ENCODE data around the gene UBXN11. TPM values are rescaled to one million over a fixed set of nuclear protein-coding genes. Genes with fewer than 3 reads are reported as not detected.
"Not testable (repeated sequence)": the region's sequence is repeated elsewhere in the genome, so short reads cannot be mapped to it uniquely, and the experiment has no call there.

UBXN11 gene
- total and polyA plus RNA-seq, 2 donors, result 12.7 to 42.7 TPM

- Histone ChIP-seq H3K27ac (ENCODE audit: low read depth in 1 of 2, low read length in 1 of 2) (no peak overlapping the region), H3K4me3 (ENCODE audit: low read length in 2 of 2) (no peak overlapping the region), H3K27me3 (ENCODE audit: control insufficient read depth in 2 of 2, insufficient read depth in 1 of 2, low read length in 1 of 2) (peaks cover 17 to 64% of the 10 kb centered on the region in 2 donors), H3K4me1 (ENCODE audit: control insufficient read depth in 2 of 2, insufficient read depth in 2 of 2, low read length in 2 of 2) (peaks cover 5 to 14% of the 10 kb centered on the region in 2 donors), H3K36me3 (ENCODE audit: control insufficient read depth in 2 of 2, insufficient read depth in 2 of 2, low read length in 1 of 2) (no peaks in the 10 kb centered on the region), H3K9me3 (ENCODE audit: control insufficient read depth in 2 of 2, insufficient read depth in 1 of 2, low read length in 1 of 2) (peaks cover 0 to 5% of the 10 kb centered on the region in 2 donors)
- WGBS, result 87% methylated on average over 1 of the region's 1 CpG
- no peak for DNase-seq (ENCODE audit: low read depth in 6 of 9, low spot score in 9 of 9)
Observed at GRCh38 chr1:26338670-26339069, 32.2 kb upstream of the UBXN11 start.

DNA sequence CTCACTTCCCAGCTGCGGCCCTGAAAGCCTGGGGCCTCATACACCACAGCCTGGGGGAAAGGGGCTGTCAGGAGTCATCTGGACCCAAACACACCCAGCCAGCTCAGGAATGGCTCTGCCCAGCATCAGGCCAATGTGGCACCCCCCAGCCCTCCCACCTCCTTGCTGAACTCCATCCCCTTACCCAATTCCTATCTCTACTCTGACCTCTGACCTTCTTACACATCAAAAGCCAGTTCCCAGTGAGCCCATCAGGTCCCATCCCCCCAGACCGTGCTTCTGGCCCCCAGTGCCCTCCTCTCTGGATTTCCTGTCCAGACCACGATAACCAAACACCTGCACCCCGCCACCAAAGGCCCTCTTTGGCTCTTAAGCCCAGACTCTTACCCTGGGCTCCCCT is 31.2 kb upstream of the UBXN11 start:
- Histone ChIP-seq H3K27ac (ENCODE audit: low read depth in 1 of 2, low read length in 1 of 2) (no peak overlapping the region), H3K9me3 (ENCODE audit: control insufficient read depth in 2 of 2, insufficient read depth in 1 of 2, low read length in 1 of 2) (no peaks in the 10 kb centered on the region), H3K4me1 (ENCODE audit: control insufficient read depth in 2 of 2, insufficient read depth in 2 of 2, low read length in 2 of 2) (peaks cover 5 to 14% of the 10 kb centered on the region in 2 donors), H3K36me3 (ENCODE audit: control insufficient read depth in 2 of 2, insufficient read depth in 2 of 2, low read length in 1 of 2) (no peaks in the 10 kb centered on the region), H3K4me3 (ENCODE audit: low read length in 2 of 2) (no peak overlapping the region), H3K27me3 (ENCODE audit: control insufficient read depth in 2 of 2, insufficient read depth in 1 of 2, low read length in 1 of 2) (peaks cover 17 to 60% of the 10 kb centered on the region in 2 donors)
- WGBS, result 44% methylated on average over 4 of the region's 4 CpGs
- DNase-seq (ENCODE audit: low read depth in 6 of 9, low spot score in 9 of 9), result no peak

- Histone ChIP-seq H3K4me1 (ENCODE audit: control insufficient read depth in 2 of 2, insufficient read depth in 2 of 2, low read length in 2 of 2) (peaks cover 5 to 14% of the 10 kb centered on the region in 2 donors), H3K36me3 (ENCODE audit: control insufficient read depth in 2 of 2, insufficient read depth in 2 of 2, low read length in 1 of 2) (no peaks in the 10 kb centered on the region), H3K4me3 (ENCODE audit: low read length in 2 of 2) (no peak overlapping the region), H3K9me3 (ENCODE audit: control insufficient read depth in 2 of 2, insufficient read depth in 1 of 2, low read length in 1 of 2) (no peaks in the 10 kb centered on the region), H3K27ac (ENCODE audit: low read depth in 1 of 2, low read length in 1 of 2) (no peak overlapping the region), H3K27me3 (ENCODE audit: control insufficient read depth in 2 of 2, insufficient read depth in 1 of 2, low read length in 1 of 2) (peaks cover 17 to 60% of the 10 kb centered on the region in 2 donors)
- 96% methylated on average over 7 of the region's 7 CpGs for WGBS
- no peak for DNase-seq (ENCODE audit: low read depth in 6 of 9, low spot score in 9 of 9)
Observed at GRCh38 chr1:26337206-26337535, 30.7 kb upstream of the UBXN11 start.

DNA sequence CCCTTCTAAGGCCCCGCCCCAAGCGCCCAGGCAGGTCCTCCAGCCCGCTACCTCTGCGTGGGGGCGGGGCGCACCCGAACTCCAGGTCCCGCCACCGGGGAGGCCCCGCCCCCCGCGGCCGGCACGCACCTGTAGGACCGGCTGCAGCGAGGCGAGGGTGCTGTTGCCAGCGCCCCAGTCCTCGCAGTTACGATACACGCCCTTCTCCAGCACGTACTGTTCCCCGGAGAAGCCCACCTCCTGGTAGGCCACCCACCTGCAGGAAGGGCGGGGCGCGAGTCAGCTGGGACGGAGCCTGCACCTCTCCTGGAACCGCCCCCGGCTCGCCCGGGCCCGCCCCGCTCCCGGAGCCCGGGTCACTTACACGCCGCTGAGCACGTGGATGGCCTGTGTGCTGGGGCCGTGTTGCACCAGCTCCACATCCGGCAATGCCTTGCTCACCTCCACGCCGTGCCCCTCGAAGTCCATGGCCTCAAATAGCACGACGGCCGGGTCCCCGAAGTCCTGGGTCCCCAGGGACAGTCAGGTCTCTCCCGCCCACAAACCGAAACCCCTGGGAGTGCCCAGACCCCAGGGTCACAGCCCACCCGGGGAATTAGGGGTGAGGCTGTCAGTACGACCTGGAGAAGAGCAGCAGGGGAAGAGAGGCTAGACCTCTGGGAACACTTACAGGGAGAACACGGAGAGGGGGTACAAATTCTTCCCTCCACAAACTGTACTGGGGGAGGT is 30.2 kb upstream of the UBXN11 start:
- Histone ChIP-seq H3K4me3 (ENCODE audit: low read length in 2 of 2) (peak overlapping the region; percentile 27 to 49), H3K4me1 (ENCODE audit: control insufficient read depth in 2 of 2, insufficient read depth in 2 of 2, low read length in 2 of 2) (peaks cover 5 to 14% of the 10 kb centered on the region in 2 donors), H3K36me3 (ENCODE audit: control insufficient read depth in 2 of 2, insufficient read depth in 2 of 2, low read length in 1 of 2) (no peaks in the 10 kb centered on the region), H3K27ac (ENCODE audit: low read depth in 1 of 2, low read length in 1 of 2) (no peak overlapping the region), H3K9me3 (ENCODE audit: control insufficient read depth in 2 of 2, insufficient read depth in 1 of 2, low read length in 1 of 2) (no peaks in the 10 kb centered on the region), H3K27me3 (ENCODE audit: control insufficient read depth in 2 of 2, insufficient read depth in 1 of 2, low read length in 1 of 2) (peaks cover 17 to 56% of the 10 kb centered on the region in 2 donors)
- peak in 4 of 9 donors; percentile 46 to 69 (median 50) for DNase-seq (ENCODE audit: low read depth in 6 of 9, low spot score in 9 of 9)
- WGBS, result 18% methylated on average over 52 of the region's 52 CpGs

DNA sequence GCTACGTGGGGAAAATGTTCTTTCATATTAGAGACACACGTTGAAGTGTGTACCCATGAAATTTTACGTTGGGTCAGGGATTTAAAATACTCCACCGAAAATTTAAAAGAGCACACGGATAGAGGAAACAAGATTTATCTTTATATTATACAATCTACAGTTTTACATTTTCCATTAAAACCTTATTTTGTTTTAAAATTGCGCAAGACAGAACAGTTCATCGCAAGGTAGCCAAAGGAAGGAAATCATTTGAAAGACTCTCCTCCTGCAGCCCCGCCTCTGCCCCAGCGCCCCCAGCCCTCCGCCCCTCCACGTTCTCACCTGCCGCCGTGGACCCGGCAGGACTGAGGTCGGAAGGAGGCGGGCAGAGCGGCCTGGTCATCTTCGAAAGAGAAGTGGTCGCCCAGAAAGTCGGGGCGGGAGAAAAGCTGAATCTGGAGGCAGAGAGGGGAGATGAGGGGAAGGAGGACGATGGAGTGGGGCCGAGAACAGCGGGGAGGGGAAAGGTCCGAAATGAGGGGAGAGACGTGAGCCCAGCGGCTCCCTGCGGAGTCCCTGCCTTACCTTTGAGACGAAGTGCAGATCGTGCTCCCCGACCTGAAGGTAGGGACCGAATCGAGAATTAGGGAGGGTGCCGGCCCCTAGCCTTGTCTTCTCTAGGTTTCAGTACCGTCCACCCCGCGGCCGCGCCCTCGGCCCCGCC is 29.5 kb upstream of the UBXN11 start:
- H3K4me1 ChIP-seq (ENCODE audit: control insufficient read depth in 2 of 2, insufficient read depth in 2 of 2, low read length in 2 of 2), result peaks cover 5 to 14% of the 10 kb centered on the region in 2 donors
- peaks cover 19 to 62% of the 10 kb centered on the region in 2 donors for H3K27me3 ChIP-seq (ENCODE audit: control insufficient read depth in 2 of 2, insufficient read depth in 1 of 2, low read length in 1 of 2)
- no peak for DNase-seq (ENCODE audit: low read depth in 6 of 9, low spot score in 9 of 9)
- 3% methylated on average over 41 of the region's 41 CpGs for WGBS
- no peak overlapping the region for H3K27ac ChIP-seq (ENCODE audit: low read depth in 1 of 2, low read length in 1 of 2)
- H3K36me3 ChIP-seq (ENCODE audit: control insufficient read depth in 2 of 2, insufficient read depth in 2 of 2, low read length in 1 of 2), result no peaks in the 10 kb centered on the region
- H3K9me3 ChIP-seq (ENCODE audit: control insufficient read depth in 2 of 2, insufficient read depth in 1 of 2, low read length in 1 of 2), result no peaks in the 10 kb centered on the region
- H3K4me3 ChIP-seq (ENCODE audit: low read length in 2 of 2), result peak overlapping the region; percentile 27 to 49

DNA sequence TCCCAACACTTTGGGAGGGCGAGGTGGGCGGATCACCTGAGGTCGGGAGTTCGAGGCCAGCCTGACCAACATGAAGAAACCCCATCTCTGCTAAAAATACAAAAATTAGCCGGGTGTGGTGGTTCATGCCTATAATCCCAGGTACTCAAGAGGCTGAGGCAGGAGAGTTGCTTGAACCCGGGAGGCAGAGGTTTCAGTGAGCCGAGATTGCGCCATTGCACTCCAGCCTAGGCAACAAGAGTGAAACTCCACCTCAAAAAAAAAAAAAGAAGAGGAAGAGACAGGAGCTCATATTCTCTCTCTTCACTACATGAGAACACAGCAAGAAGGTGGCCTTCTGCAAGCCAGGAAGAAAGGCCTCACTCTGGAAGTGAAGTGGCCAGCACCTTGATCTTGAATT is 26.9 kb upstream of the UBXN11 start:
- peaks cover 19 to 53% of the 10 kb centered on the region in 2 donors for H3K27me3 ChIP-seq (ENCODE audit: control insufficient read depth in 2 of 2, insufficient read depth in 1 of 2, low read length in 1 of 2)

GRCh38 chr1:26330276-26330675 is 23.8 kb upstream of the UBXN11 start:
- Histone ChIP-seq H3K9me3 (ENCODE audit: control insufficient read depth in 2 of 2, insufficient read depth in 1 of 2, low read length in 1 of 2) (no peaks in the 10 kb centered on the region), H3K4me1 (ENCODE audit: control insufficient read depth in 2 of 2, insufficient read depth in 2 of 2, low read length in 2 of 2) (peaks cover 0 to 4% of the 10 kb centered on the region in 2 donors), H3K4me3 (ENCODE audit: low read length in 2 of 2) (no peak overlapping the region), H3K27ac (ENCODE audit: low read depth in 1 of 2, low read length in 1 of 2) (no peak overlapping the region), H3K36me3 (ENCODE audit: control insufficient read depth in 2 of 2, insufficient read depth in 2 of 2, low read length in 1 of 2) (no peaks in the 10 kb centered on the region), H3K27me3 (ENCODE audit: control insufficient read depth in 2 of 2, insufficient read depth in 1 of 2, low read length in 1 of 2) (peaks cover 4 to 22% of the 10 kb centered on the region in 2 donors)
- WGBS, result 96% methylated on average over 5 of the region's 5 CpGs
- DNase-seq (ENCODE audit: low read depth in 6 of 9, low spot score in 9 of 9), result no peak

More for the DNA sequence above, 26.9 kb upstream of the UBXN11 start:
- not testable (repeated sequence) for DNase-seq (ENCODE audit: low read depth in 6 of 9, low spot score in 9 of 9); H3K27ac ChIP-seq (ENCODE audit: low read depth in 1 of 2, low read length in 1 of 2); H3K36me3 ChIP-seq (ENCODE audit: control insufficient read depth in 2 of 2, insufficient read depth in 2 of 2, low read length in 1 of 2); H3K4me3 ChIP-seq (ENCODE audit: low read length in 2 of 2); H3K9me3 ChIP-seq (ENCODE audit: control insufficient read depth in 2 of 2, insufficient read depth in 1 of 2, low read length in 1 of 2)
- WGBS, result 98% methylated on average over 8 of the region's 8 CpGs
- H3K4me1 ChIP-seq (ENCODE audit: control insufficient read depth in 2 of 2, insufficient read depth in 2 of 2, low read length in 2 of 2), result peaks cover 5 to 14% of the 10 kb centered on the region in 2 donors

DNA sequence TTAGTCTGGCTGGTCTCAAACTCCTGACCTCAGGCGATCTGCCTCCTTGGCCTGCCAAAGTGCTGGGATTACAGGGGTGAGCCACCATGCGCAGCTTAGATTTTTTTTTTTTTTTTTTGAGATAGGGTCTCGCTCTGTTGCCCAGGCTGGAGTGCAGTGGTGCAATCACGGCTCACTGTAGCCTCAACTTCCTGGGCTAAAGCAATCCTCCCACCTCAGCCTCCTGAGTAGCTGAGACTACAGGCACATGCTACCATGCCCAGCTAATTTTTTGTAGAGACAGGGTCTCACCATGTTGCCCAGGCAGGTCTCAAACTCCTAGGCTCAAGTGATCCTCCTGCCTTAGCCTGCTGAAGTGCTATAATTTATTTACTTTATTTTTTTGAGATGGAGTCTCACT is 22.9 kb upstream of the UBXN11 start:
- not testable (repeated sequence) for H3K4me3 ChIP-seq (ENCODE audit: low read length in 2 of 2); H3K9me3 ChIP-seq (ENCODE audit: control insufficient read depth in 2 of 2, insufficient read depth in 1 of 2, low read length in 1 of 2); H3K27ac ChIP-seq (ENCODE audit: low read depth in 1 of 2, low read length in 1 of 2); H3K36me3 ChIP-seq (ENCODE audit: control insufficient read depth in 2 of 2, insufficient read depth in 2 of 2, low read length in 1 of 2); H3K4me1 ChIP-seq (ENCODE audit: control insufficient read depth in 2 of 2, insufficient read depth in 2 of 2, low read length in 2 of 2); DNase-seq (ENCODE audit: low read depth in 6 of 9, low spot score in 9 of 9)
- WGBS, result 96% methylated on average over 4 of the region's 4 CpGs
- peaks cover 3 to 13% of the 10 kb centered on the region in 2 donors for H3K27me3 ChIP-seq (ENCODE audit: control insufficient read depth in 2 of 2, insufficient read depth in 1 of 2, low read length in 1 of 2)

DNA sequence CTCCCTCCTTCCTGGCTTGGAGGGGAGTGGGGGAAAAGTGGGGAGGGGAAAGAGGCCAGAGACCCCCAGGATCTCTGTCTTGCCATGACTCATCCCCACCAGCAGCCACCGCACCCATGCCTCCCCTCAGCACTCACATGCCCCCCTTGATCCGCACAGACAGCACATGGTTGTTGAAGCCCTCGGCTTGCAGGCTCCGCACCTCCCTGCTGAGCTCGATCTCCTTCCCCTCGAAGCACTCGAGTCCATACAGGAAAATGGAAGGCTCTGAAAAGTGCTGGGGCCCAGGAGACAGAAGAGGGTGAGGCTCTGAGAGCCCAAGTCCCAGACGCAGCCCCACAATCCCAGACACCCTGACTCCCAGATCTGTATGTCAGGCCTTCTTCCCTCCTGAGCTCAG is 22.2 kb upstream of the UBXN11 start:
- 95% methylated on average over 8 of the region's 8 CpGs for WGBS
- Histone ChIP-seq H3K36me3 (ENCODE audit: control insufficient read depth in 2 of 2, insufficient read depth in 2 of 2, low read length in 1 of 2) (peaks cover 7 to 10% of the 10 kb centered on the region in 2 donors), H3K4me1 (ENCODE audit: control insufficient read depth in 2 of 2, insufficient read depth in 2 of 2, low read length in 2 of 2) (peaks cover 0 to 6% of the 10 kb centered on the region in 2 donors), H3K9me3 (ENCODE audit: control insufficient read depth in 2 of 2, insufficient read depth in 1 of 2, low read length in 1 of 2) (no peaks in the 10 kb centered on the region), H3K27me3 (ENCODE audit: control insufficient read depth in 2 of 2, insufficient read depth in 1 of 2, low read length in 1 of 2) (peaks cover 3 to 7% of the 10 kb centered on the region in 2 donors), H3K4me3 (ENCODE audit: low read length in 2 of 2) (no peak overlapping the region), H3K27ac (ENCODE audit: low read depth in 1 of 2, low read length in 1 of 2) (no peak overlapping the region)
- no peak for DNase-seq (ENCODE audit: low read depth in 6 of 9, low spot score in 9 of 9)
